Measurements from ENCODE around the gene HTT.

The HTT gene

GRCh38 chr4:3257556-3258482, 183.3 kb downstream of the HTT start:
- no peak overlapping the region for H3K4me3 ChIP-seq (ENCODE audit: low read depth, low read length)
- DNase-seq (ENCODE audit: low read depth) = peak; percentile 58
- no peak for TF ChIP-seq CTCF (IDR thresholded peaks at IDR 0.05; ENCODE audit: insufficient read depth, low read depth, low read length, missing control alignments)

GRCh38 chr4:3261411-3262207, 187.1 kb downstream of the HTT start:
- H3K4me3 ChIP-seq (ENCODE audit: low read depth, low read length) = no peak overlapping the region
- no peak for DNase-seq (ENCODE audit: low read depth)
- no peak for TF ChIP-seq CTCF (IDR thresholded peaks at IDR 0.05; ENCODE audit: insufficient read depth, low read depth, low read length, missing control alignments)

GRCh38 chr4:3262208-3263052, 187.9 kb downstream of the HTT start:
- TF ChIP-seq CTCF (IDR thresholded peaks at IDR 0.05; ENCODE audit: insufficient read depth, low read depth, low read length, missing control alignments) = no peak
- no peak overlapping the region for H3K4me3 ChIP-seq (ENCODE audit: low read depth, low read length)
- DNase-seq (ENCODE audit: low read depth) = no peak

GRCh38 chr4:3263053-3263875, 188.8 kb downstream of the HTT start:
- TF ChIP-seq CTCF (IDR thresholded peaks at IDR 0.05; ENCODE audit: insufficient read depth, low read depth, low read length, missing control alignments) = no peak
- no peak overlapping the region for H3K4me3 ChIP-seq (ENCODE audit: low read depth, low read length)
- no peak for DNase-seq (ENCODE audit: low read depth)

GRCh38 chr4:3263876-3264193, 189.4 kb downstream of the HTT start:
- no peak overlapping the region for H3K4me3 ChIP-seq (ENCODE audit: low read depth, low read length)
- no peak for DNase-seq (ENCODE audit: low read depth)
- TF ChIP-seq CTCF (IDR thresholded peaks at IDR 0.05; ENCODE audit: insufficient read depth, low read depth, low read length, missing control alignments) = no peak

GRCh38 chr4:3266076-3266475, 191.6 kb downstream of the HTT start:
- TF ChIP-seq CTCF (IDR thresholded peaks at IDR 0.05; ENCODE audit: insufficient read depth, low read depth, low read length, missing control alignments) = no peak
- H3K4me3 ChIP-seq (ENCODE audit: low read depth, low read length) = no peak overlapping the region
- DNase-seq (ENCODE audit: low read depth) = no peak
